HG03575 (cell line): Measurements from ENCODE around the gene CHST5.

Experiments used
- ATAC-seq: cut with Tn5 transposase; IDR thresholded peaks from one replicate; pipeline ENCODE4 v1.9.1; 2021; ENCODE audit not compliant: unreplicated experiment, insufficient number of reproducible peaks, low FRiP score; ENCODE audit errors: extremely low read depth

CHST5 gene

GRCh38 chr16:75535901-75536300, at the start of gene CHST5:
Gene CHST5, minus strand, starts transcription at chr16:75536108. Its CDS starts 5,724 bp downstream, at chr16:75530384.
- no peak for ATAC-seq

GRCh38 chr16:75584108-75584507, 48.2 kb upstream of the CHST5 start:
- no peak for ATAC-seq

- ATAC-seq = no peak
Measured at GRCh38 chr16:75579281-75579834, 43.5 kb upstream of the CHST5 start.

GRCh38 chr16:75578725-75579124, 42.8 kb upstream of the CHST5 start:
- no peak for ATAC-seq

GRCh38 chr16:75578212-75578611, 42.3 kb upstream of the CHST5 start:
- no peak for ATAC-seq

GRCh38 chr16:75576384-75576811, 40.5 kb upstream of the CHST5 start:
- ATAC-seq = no peak

GRCh38 chr16:75575958-75576357, 40.0 kb upstream of the CHST5 start:
- no peak for ATAC-seq

GRCh38 chr16:75573955-75574354, 38.0 kb upstream of the CHST5 start:
- ATAC-seq = no peak

- ATAC-seq = no peak
Measured at GRCh38 chr16:75572864-75573542, 37.1 kb upstream of the CHST5 start.

GRCh38 chr16:75570396-75571065, 34.6 kb upstream of the CHST5 start:
- no peak for ATAC-seq

GRCh38 chr16:75567911-75568310, 32.0 kb upstream of the CHST5 start:
- ATAC-seq = no peak

GRCh38 chr16:75566758-75567255, 30.9 kb upstream of the CHST5 start:
- no peak for ATAC-seq

- ATAC-seq = peak; percentile 35
Measured at GRCh38 chr16:75566040-75566757, 30.3 kb upstream of the CHST5 start, which contains the start of gene GABARAPL2. Gene GABARAPL2, plus strand, starts transcription at chr16:75566379. Its CDS starts 108 bp downstream, at chr16:75566487.

- no peak for ATAC-seq
Measured at GRCh38 chr16:75565640-75566039, 29.7 kb upstream of the CHST5 start.

GRCh38 chr16:75559564-75560372, 23.9 kb upstream of the CHST5 start:
- ATAC-seq = no peak

GRCh38 chr16:75558846-75559401, 23.0 kb upstream of the CHST5 start:
- ATAC-seq = no peak

- ATAC-seq = no peak
Measured at GRCh38 chr16:75556431-75556950, 20.6 kb upstream of the CHST5 start.
